GM10266 (cell line): Measurements from ENCODE around the gene ZDHHC8.

Experiments used
- DNase-seq: peaks from one replicate; pipeline ENCODE4 v3.0.0; 2012; ENCODE audit errors: extremely low spot score
- TF ChIP-seq, protein P1 (sequence below): IDR thresholded peaks from 2 replicates; pipeline ENCODE4 v1.5.1; 2012; ENCODE audit warnings: mild to moderate bottlenecking, low read depth; ENCODE audit not compliant: control insufficient read depth, insufficient read depth; ENCODE audit errors: missing control alignments

The ZDHHC8 gene

GRCh38 chr22:20128902-20129746 lies 2.5 kb upstream of the ZDHHC8 start:
- DNase-seq, result peak; percentile 64
- TF ChIP-seq, protein P1, sequence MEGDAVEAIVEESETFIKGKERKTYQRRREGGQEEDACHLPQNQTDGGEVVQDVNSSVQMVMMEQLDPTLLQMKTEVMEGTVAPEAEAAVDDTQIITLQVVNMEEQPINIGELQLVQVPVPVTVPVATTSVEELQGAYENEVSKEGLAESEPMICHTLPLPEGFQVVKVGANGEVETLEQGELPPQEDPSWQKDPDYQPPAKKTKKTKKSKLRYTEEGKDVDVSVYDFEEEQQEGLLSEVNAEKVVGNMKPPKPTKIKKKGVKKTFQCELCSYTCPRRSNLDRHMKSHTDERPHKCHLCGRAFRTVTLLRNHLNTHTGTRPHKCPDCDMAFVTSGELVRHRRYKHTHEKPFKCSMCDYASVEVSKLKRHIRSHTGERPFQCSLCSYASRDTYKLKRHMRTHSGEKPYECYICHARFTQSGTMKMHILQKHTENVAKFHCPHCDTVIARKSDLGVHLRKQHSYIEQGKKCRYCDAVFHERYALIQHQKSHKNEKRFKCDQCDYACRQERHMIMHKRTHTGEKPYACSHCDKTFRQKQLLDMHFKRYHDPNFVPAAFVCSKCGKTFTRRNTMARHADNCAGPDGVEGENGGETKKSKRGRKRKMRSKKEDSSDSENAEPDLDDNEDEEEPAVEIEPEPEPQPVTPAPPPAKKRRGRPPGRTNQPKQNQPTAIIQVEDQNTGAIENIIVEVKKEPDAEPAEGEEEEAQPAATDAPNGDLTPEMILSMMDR, result peak; percentile 54

- DNase-seq, result no peak
- TF ChIP-seq, protein P1, result no peak
Measured at GRCh38 chr22:20129747-20130014, 1.9 kb upstream of the ZDHHC8 start.

DNA sequence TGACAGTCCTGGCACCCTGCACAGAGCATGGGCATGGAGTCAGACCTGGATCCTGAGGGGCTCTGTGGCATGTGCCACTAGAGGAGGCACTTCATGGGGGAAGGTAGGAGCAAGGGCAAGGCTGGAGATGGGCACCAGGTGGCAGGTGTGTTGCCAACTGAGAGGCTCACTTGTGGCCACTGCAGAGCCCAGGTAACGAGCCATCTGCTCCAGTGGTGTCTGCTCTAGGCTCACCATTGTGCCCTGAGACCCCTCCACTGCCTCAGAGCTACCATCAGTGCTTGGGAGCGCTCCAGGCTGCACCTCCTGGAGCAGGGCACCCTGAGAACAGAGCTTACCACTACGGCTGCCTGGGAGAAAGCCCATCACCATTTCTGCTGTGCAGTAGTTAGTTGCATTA lies 1.3 kb upstream of the ZDHHC8 start:
- DNase-seq, result no peak
- TF ChIP-seq, protein P1, result no peak

- TF ChIP-seq, protein P1, result no peak
- peak; percentile 93 for DNase-seq
Measured at GRCh38 chr22:20130731-20131596, 640 bp upstream of the ZDHHC8 start.

- no peak for DNase-seq
Measured at GRCh38 chr22:20131859-20132685, 468 bp downstream of the ZDHHC8 start.

GRCh38 chr22:20132686-20133246 lies 1.2 kb downstream of the ZDHHC8 start:
- DNase-seq, result no peak
- TF ChIP-seq, protein P1, result no peak

More at GRCh38 chr22:20131859-20132685, 468 bp downstream of the ZDHHC8 start:
- TF ChIP-seq, protein P1, result no peak
